ENCODE measurements around the gene AJUBA.

- TF ChIP-seq, protein P1, sequence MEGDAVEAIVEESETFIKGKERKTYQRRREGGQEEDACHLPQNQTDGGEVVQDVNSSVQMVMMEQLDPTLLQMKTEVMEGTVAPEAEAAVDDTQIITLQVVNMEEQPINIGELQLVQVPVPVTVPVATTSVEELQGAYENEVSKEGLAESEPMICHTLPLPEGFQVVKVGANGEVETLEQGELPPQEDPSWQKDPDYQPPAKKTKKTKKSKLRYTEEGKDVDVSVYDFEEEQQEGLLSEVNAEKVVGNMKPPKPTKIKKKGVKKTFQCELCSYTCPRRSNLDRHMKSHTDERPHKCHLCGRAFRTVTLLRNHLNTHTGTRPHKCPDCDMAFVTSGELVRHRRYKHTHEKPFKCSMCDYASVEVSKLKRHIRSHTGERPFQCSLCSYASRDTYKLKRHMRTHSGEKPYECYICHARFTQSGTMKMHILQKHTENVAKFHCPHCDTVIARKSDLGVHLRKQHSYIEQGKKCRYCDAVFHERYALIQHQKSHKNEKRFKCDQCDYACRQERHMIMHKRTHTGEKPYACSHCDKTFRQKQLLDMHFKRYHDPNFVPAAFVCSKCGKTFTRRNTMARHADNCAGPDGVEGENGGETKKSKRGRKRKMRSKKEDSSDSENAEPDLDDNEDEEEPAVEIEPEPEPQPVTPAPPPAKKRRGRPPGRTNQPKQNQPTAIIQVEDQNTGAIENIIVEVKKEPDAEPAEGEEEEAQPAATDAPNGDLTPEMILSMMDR (conservative IDR thresholded peaks at IDR 0.05; ENCODE audit: low read length) = no peak
- no peak for TF ChIP-seq EZH2phosphoT487 (IDR thresholded peaks at IDR 0.05; ENCODE audit: borderline replicate concordance)
These were observed 9.5 kb upstream of the AJUBA start for GRCh38 chr14:22991852-22992251.
